SK-N-SH (cell line): ENCODE results near the gene MRPL23.

Source experiments
- EP300 ChIP-seq, 2 experiments: IDR thresholded peaks; 2 replicates each; pipeline versions ENCODE4 v1.4.0 to v1.6.1; 2012; ENCODE audit warnings: borderline replicate concordance in 1 of 2, low read depth in 1 of 2, low read length in 1 of 2
- MXI1 ChIP-seq: IDR thresholded peaks from 2 replicates; pipeline ENCODE4 v1.6.1; 2012; ENCODE audit warnings: mild to moderate bottlenecking, low read depth, low read length, improper control_type of control experiment
- POLR2AphosphoS5 ChIP-seq: IDR thresholded peaks from 2 replicates; pipeline ENCODE4 v1.6.1; 2012; ENCODE audit warnings: low read depth, low read length
- TF ChIP-seq, protein P1 (sequence below): IDR thresholded peaks from 2 replicates; pipeline ENCODE4 v1.6.1; 2012; ENCODE audit warnings: mild to moderate bottlenecking, low read depth, low read length, moderate library complexity
- TF ChIP-seq, protein P2 (sequence below): fragments of 200-600 bp; sonication (generic); IDR thresholded peaks from 2 replicates; pipeline ENCODE4 v1.6.1; 2017; ENCODE audit warnings: antibody characterized with exemption, mild to moderate bottlenecking, moderate library complexity

DNA sequence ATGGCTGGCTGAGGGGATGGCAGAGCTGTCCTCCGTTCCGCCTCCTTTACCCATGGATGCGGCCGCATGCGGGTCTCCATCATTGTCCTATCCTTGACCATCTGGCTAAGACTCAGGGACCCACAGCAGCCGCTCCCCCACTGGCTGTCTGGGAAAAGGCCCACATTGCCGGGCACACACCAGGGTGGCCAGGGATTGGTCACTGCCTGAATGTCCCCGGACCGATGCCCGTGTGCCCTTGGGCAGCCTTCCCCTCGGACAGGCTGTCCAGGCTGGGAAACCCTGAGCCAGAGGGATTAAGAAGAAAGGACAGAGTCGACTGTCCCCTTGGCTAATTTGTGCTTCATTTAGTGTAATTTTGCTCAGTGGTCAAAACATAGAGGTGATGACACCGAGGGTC is 28.1 kb downstream of the MRPL23 start:
- TF ChIP-seq, protein P1, sequence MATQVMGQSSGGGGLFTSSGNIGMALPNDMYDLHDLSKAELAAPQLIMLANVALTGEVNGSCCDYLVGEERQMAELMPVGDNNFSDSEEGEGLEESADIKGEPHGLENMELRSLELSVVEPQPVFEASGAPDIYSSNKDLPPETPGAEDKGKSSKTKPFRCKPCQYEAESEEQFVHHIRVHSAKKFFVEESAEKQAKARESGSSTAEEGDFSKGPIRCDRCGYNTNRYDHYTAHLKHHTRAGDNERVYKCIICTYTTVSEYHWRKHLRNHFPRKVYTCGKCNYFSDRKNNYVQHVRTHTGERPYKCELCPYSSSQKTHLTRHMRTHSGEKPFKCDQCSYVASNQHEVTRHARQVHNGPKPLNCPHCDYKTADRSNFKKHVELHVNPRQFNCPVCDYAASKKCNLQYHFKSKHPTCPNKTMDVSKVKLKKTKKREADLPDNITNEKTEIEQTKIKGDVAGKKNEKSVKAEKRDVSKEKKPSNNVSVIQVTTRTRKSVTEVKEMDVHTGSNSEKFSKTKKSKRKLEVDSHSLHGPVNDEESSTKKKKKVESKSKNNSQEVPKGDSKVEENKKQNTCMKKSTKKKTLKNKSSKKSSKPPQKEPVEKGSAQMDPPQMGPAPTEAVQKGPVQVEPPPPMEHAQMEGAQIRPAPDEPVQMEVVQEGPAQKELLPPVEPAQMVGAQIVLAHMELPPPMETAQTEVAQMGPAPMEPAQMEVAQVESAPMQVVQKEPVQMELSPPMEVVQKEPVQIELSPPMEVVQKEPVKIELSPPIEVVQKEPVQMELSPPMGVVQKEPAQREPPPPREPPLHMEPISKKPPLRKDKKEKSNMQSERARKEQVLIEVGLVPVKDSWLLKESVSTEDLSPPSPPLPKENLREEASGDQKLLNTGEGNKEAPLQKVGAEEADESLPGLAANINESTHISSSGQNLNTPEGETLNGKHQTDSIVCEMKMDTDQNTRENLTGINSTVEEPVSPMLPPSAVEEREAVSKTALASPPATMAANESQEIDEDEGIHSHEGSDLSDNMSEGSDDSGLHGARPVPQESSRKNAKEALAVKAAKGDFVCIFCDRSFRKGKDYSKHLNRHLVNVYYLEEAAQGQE: no peak
- TF ChIP-seq EP300 (IDR thresholded peaks at IDR 0.05; ENCODE audit: borderline replicate concordance in 1 of 2, low read depth in 1 of 2, low read length in 1 of 2): no peak
- TF ChIP-seq, protein P2, sequence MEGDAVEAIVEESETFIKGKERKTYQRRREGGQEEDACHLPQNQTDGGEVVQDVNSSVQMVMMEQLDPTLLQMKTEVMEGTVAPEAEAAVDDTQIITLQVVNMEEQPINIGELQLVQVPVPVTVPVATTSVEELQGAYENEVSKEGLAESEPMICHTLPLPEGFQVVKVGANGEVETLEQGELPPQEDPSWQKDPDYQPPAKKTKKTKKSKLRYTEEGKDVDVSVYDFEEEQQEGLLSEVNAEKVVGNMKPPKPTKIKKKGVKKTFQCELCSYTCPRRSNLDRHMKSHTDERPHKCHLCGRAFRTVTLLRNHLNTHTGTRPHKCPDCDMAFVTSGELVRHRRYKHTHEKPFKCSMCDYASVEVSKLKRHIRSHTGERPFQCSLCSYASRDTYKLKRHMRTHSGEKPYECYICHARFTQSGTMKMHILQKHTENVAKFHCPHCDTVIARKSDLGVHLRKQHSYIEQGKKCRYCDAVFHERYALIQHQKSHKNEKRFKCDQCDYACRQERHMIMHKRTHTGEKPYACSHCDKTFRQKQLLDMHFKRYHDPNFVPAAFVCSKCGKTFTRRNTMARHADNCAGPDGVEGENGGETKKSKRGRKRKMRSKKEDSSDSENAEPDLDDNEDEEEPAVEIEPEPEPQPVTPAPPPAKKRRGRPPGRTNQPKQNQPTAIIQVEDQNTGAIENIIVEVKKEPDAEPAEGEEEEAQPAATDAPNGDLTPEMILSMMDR: no peak
- no peak for TF ChIP-seq POLR2AphosphoS5
- TF ChIP-seq MXI1: no peak
